Calu3 (cell line): ENCODE results near the gene TMPRSS11E. TPM values are rescaled to one million over a fixed set of nuclear protein-coding genes. Genes with fewer than 3 reads are reported as not detected.
"Not testable (repeated sequence)": the region's sequence is repeated elsewhere in the genome, so short reads cannot be mapped to it uniquely, and the experiment has no call there.

Experiments
- BruUV-seq: library from RNA; stranded (reverse); fragments of 400-500 nt; replicated peaks from 2 replicates; lab custom pipeline; 2021; lab: Mats Ljungman, UMichigan
- CTCF ChIA-PET: fragments of 300-600 bp; sonication (Branson Sonifier 250); formaldehyde crosslinking; loops from one replicate; lab custom pipeline; 2022; ENCODE audit warnings: antibody characterized with exemption; lab: Charles Lee
- DNase-seq: peaks from one replicate; pipeline ENCODE4 v3.0.0; 2022
- H3K27ac Mint-ChIP-seq: one replicate; pipeline ENCODE4 v1.8.0; 2022; ENCODE audit warnings: mixed read lengths; ENCODE audit not compliant: unreplicated experiment
- H3K27me3 Mint-ChIP-seq: one replicate; pipeline ENCODE4 v1.8.0; 2022; ENCODE audit warnings: mixed read lengths; ENCODE audit not compliant: unreplicated experiment
- H3K36me3 Mint-ChIP-seq: one replicate; pipeline ENCODE4 v1.8.0; 2022; ENCODE audit warnings: mild to moderate bottlenecking, moderate library complexity, mixed read lengths; ENCODE audit not compliant: insufficient read depth, unreplicated experiment
- H3K4me1 Mint-ChIP-seq: one replicate; pipeline ENCODE4 v1.8.0; 2022; ENCODE audit warnings: mild to moderate bottlenecking, low read depth, mixed read lengths; ENCODE audit not compliant: unreplicated experiment
- H3K4me3 Mint-ChIP-seq: one replicate; pipeline ENCODE4 v1.8.0; 2022; ENCODE audit warnings: mild to moderate bottlenecking, low read depth, moderate library complexity, mixed read lengths; ENCODE audit not compliant: unreplicated experiment
- H3K9me3 Mint-ChIP-seq: one replicate; pipeline ENCODE4 v1.8.0; 2022; ENCODE audit warnings: low read depth, mixed read lengths; ENCODE audit not compliant: unreplicated experiment
- intact Hi-C: fragments of 100-400 bp; cut with micrococcal nuclease; formaldehyde crosslinking; loops from one replicate; pipeline ENCODE4 v1.10.0; 2022; ENCODE audit not compliant: unreplicated experiment
- total RNA-seq: library from RNA; stranded (reverse); gene quantifications from 2 replicates; pipeline ENCODE4 v1.2.3, GENCODE V29; 2022
- TF ChIP-seq, protein P1 (sequence below): fragments of 200-600 bp; IDR thresholded peaks from one replicate; pipeline ENCODE4 v1.8.0; 2022; ENCODE audit warnings: antibody characterized with exemption; ENCODE audit not compliant: unreplicated experiment

Gene TMPRSS11E
- total RNA-seq, 1 experiment from 2014 or later, result not detected

DNA sequence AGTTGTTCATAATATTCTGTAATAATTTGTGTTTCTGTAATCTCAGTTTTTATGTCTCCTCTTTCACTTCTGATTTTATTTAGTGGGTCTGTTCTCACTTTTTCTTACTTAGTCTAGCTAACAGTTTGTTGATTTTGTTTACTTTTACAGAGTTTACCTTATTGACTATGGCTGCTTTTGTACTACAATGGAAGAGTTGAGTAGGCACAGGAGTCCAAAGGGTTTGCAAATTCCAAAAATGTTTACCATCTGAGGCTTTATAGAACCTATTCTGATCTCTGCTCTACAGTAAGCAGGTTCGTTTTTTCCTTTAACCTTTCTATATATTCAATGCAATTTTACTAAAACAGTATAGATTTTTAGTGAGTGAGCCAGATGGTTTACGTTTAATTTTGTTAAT, 73.7 kb downstream of the TMPRSS11E start:
- Mint-ChIP-seq H3K27me3 (no peaks in the 10 kb centered on the region), H3K9me3 (no peaks in the 10 kb centered on the region), H3K4me1 (no peaks in the 10 kb centered on the region), H3K27ac (no peak overlapping the region), H3K36me3 (no peaks in the 10 kb centered on the region), H3K4me3 (no peak overlapping the region)
- DNase-seq, result no peak
- CTCF ChIA-PET, result no interaction called here
- intact Hi-C loops, result no loop called here
- no TSS peak for BruUV-seq
- TF ChIP-seq, protein P1, sequence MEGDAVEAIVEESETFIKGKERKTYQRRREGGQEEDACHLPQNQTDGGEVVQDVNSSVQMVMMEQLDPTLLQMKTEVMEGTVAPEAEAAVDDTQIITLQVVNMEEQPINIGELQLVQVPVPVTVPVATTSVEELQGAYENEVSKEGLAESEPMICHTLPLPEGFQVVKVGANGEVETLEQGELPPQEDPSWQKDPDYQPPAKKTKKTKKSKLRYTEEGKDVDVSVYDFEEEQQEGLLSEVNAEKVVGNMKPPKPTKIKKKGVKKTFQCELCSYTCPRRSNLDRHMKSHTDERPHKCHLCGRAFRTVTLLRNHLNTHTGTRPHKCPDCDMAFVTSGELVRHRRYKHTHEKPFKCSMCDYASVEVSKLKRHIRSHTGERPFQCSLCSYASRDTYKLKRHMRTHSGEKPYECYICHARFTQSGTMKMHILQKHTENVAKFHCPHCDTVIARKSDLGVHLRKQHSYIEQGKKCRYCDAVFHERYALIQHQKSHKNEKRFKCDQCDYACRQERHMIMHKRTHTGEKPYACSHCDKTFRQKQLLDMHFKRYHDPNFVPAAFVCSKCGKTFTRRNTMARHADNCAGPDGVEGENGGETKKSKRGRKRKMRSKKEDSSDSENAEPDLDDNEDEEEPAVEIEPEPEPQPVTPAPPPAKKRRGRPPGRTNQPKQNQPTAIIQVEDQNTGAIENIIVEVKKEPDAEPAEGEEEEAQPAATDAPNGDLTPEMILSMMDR, result no peak

DNA sequence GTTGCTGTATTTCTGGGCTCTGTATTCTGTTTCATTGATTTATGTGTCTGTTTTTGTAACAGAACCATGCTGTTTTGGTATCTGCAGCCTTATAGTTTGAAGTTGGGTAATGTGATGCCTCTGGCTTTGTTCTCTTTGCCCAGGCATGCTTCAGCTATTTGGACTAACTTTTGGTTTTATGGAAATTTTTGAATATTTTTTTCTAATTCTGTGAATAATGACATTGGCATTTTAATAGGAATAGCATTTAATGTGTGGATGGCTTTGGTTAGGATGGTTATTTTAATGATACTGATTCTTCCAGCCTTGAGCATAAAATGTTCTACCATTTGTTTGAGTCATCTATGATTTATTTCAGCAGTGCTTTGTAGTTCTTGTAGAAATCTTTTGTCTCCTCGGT, 75.0 kb downstream of the TMPRSS11E start:
- H3K27ac Mint-ChIP-seq, DNase-seq, H3K9me3 Mint-ChIP-seq, intact Hi-C loops, BruUV-seq, H3K4me1 Mint-ChIP-seq, H3K36me3 Mint-ChIP-seq, CTCF ChIA-PET, H3K4me3 Mint-ChIP-seq, H3K27me3 Mint-ChIP-seq: not testable (repeated sequence)

DNA sequence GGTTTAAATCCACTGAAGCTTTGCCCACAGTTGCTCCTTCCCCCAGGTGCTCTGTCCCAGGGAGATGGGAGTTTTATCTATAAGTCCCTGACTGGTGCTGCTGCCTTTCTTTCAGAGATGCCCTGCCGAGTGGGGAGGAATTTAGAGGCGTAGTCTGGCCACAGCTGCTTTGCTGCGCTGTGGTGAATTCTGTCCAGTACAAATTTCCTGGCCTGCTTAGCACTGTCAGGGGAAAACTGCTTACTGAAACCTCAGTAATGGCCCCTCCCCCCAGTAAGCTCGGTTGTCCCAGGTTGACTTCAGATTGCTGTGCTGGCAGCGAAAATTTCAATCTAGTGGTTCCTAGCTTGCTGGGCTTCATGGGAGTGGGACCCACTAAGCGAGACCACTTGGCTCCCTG, 88.7 kb downstream of the TMPRSS11E start:
- Mint-ChIP-seq H3K4me1 (no peaks in the 10 kb centered on the region), H3K36me3 (no peaks in the 10 kb centered on the region), H3K27ac (no peak overlapping the region), H3K27me3 (no peaks in the 10 kb centered on the region), H3K9me3 (peaks cover 8% of the 10 kb centered on the region), H3K4me3 (no peak overlapping the region)
- BruUV-seq, result no TSS peak
- intact Hi-C loops, result no loop called here
- CTCF ChIA-PET, result no interaction called here
- no peak for DNase-seq
- TF ChIP-seq, protein P1, result no peak

DNA sequence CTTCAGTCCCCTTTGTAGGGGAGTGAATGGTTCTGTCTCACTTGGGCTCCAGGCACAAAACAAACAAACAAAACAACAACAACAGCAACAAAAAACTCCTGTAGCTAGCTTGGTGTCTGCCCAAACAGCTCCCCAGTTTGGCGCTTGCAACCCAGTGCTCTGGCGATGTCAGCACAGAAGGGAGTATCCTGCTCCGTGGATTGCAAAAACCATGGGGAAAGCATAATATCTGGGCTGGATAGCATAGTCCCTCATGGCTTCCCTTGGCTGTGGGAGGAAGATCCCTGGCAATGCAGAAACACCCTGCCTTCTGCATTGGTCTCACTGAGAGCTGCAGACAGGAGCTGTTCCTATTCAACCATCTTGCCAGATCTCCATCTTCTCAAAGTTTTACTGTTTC, 89.1 kb downstream of the TMPRSS11E start:
- BruUV-seq, result no TSS peak
- no peak for DNase-seq
- H3K4me3 Mint-ChIP-seq, result no peak overlapping the region
- no peaks in the 10 kb centered on the region for H3K36me3 Mint-ChIP-seq
- TF ChIP-seq, protein P1, result no peak
- no peaks in the 10 kb centered on the region for H3K4me1 Mint-ChIP-seq
- no peak overlapping the region for H3K27ac Mint-ChIP-seq
- peaks cover 8% of the 10 kb centered on the region for H3K9me3 Mint-ChIP-seq
- no peaks in the 10 kb centered on the region for H3K27me3 Mint-ChIP-seq
- CTCF ChIA-PET, result no interaction called here
- intact Hi-C loops, result no loop called here

DNA sequence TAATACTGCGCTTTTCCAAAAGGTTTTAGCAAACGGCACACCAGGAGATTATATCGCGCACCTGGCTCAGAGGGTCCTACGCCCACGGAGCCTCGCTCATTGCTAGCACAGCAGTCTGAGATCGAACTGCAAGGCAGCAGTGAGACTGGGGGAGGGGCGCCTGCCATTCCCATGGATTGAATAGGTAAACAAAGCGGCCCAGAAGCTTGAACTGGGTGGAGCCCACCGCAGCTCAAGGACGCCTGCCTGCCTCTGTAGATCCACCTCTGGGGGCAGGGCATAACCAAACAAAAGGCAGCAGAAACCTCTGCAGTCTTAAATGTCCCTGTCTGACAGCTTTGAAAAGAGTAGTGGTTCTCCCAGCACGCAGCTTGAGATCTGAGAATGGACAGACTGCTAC, 95.5 kb downstream of the TMPRSS11E start:
- intact Hi-C loops, H3K4me3 Mint-ChIP-seq, H3K36me3 Mint-ChIP-seq, H3K4me1 Mint-ChIP-seq, BruUV-seq, DNase-seq, H3K9me3 Mint-ChIP-seq, H3K27me3 Mint-ChIP-seq, H3K27ac Mint-ChIP-seq: not testable (repeated sequence)
- CTCF ChIA-PET, result interaction anchor here (0.6 kb wide), 1 partner anchor 25 kb away, joined by 4 read pairs; no protein-coding TSS in a partner anchor

Other genes with a start within 250 kb of the TMPRSS11E start
- not detected in 2 replicates for gene TMPRSS11B, start 201.8 kb upstream of the TMPRSS11E start, total RNA-seq
- gene YTHDC1, start 97.4 kb upstream of the TMPRSS11E start, total RNA-seq, result 68.6 and 79.4 TPM in 2 replicates
- gene UGT2B17, start 128.9 kb downstream of the TMPRSS11E start, total RNA-seq, result not detected in 2 replicates
- gene UGT2B15, start 223.2 kb downstream of the TMPRSS11E start, total RNA-seq, result 0.50 and 0.98 TPM in 2 replicates